ENCODE data around the gene RPS15. TPM values are rescaled to one million over a fixed set of nuclear protein-coding genes. Genes with fewer than 3 reads are reported as not detected.
A peak's percentile ranks its signal among the peaks of the same experiment; 100 is the strongest.

The RPS15 gene
- total and polyA plus RNA-seq, 4 donors, result 296 to 954 (median 414) TPM

- no peak for DNase-seq (ENCODE audit: low spot score)
- Histone ChIP-seq H3K9me3 (ENCODE audit: control insufficient read depth in 4 of 4, low read length in 3 of 4) (no peaks in the 10 kb centered on the region), H3K4me3 (ENCODE audit: low read depth in 1 of 3, low read length in 3 of 3) (peak overlapping the region in 1 of 3 donors; percentile 50), H3K36me3 (ENCODE audit: control insufficient read depth in 4 of 4, insufficient read depth in 3 of 4, low read depth in 1 of 4, low read length in 3 of 4) (peaks cover 0 to 4% (median 0%) of the 10 kb centered on the region in 4 donors), H3K9ac (ENCODE audit: low read depth in 1 of 2, low read length in 2 of 2) (no peak overlapping the region), H3K27me3 (ENCODE audit: control insufficient read depth in 4 of 4, insufficient read depth in 4 of 4, low read length in 3 of 4) (peaks cover 0 to 11% (median 7%) of the 10 kb centered on the region in 4 donors), H3K27ac (ENCODE audit: low read depth in 1 of 2, low read length in 2 of 2) (no peak overlapping the region), H3K4me1 (ENCODE audit: control insufficient read depth in 4 of 4, insufficient read depth in 4 of 4, low read length in 3 of 4) (peaks cover 30 to 69% (median 44%) of the 10 kb centered on the region in 4 donors)
- WGBS, result 2% methylated on average over 67 of the region's 67 CpGs
- TF ChIP-seq REST (IDR thresholded peaks at IDR 0.05) (no peak), RAD21 (IDR thresholded peaks at IDR 0.05) (no peak), FOXA2 (IDR thresholded peaks at IDR 0.05) (no peak), NR2F2 (IDR thresholded peaks at IDR 0.05) (no peak), CTCF (IDR thresholded peaks at IDR 0.05; ENCODE audit: low read depth, low read length, missing input control) (no peak), ATF3 (IDR thresholded peaks at IDR 0.05) (no peak), JUND (IDR thresholded peaks at IDR 0.05) (no peak), EGR1 (IDR thresholded peaks at IDR 0.05; ENCODE audit: low read depth in 2 of 2) (no peak), MAX (IDR thresholded peaks at IDR 0.05) (no peak), TAF1 (conservative IDR thresholded peaks at IDR 0.05) (no peak), ZBTB33 (IDR thresholded peaks at IDR 0.05) (no peak), YY1 (IDR thresholded peaks at IDR 0.05) (no peak), SP1 (IDR thresholded peaks at IDR 0.05) (no peak), GABPA (IDR thresholded peaks at IDR 0.05 in 1 of 2, conservative IDR thresholded peaks at IDR 0.05 in 1 of 2) (no peak), FOXA1 (IDR thresholded peaks at IDR 0.05) (no peak), HNF4A (conservative IDR thresholded peaks at IDR 0.05) (no peak), HNF4G (IDR thresholded peaks at IDR 0.05) (no peak), RXRA (IDR thresholded peaks at IDR 0.05) (no peak)
These were observed 32.3 kb downstream of the RPS15 start for GRCh38 chr19:1470305-1471009.
